HG02642 (cell line): ENCODE results near the gene PIN1.

ENCODE experiments used
- ATAC-seq: cut with Tn5 transposase; IDR thresholded peaks from one replicate; pipeline ENCODE4 v1.9.1; 2021; ENCODE audit warnings: mild to moderate bottlenecking; ENCODE audit not compliant: unreplicated experiment, poor library complexity

PIN1 gene

GRCh38 chr19:9878511-9879196 lies 43.5 kb downstream of the PIN1 start:
- ATAC-seq = no peak

GRCh38 chr19:9881720-9882119 lies 46.6 kb downstream of the PIN1 start:
- ATAC-seq = no peak

GRCh38 chr19:9883231-9883758 lies 48.2 kb downstream of the PIN1 start:
- ATAC-seq = no peak

- ATAC-seq = no peak
These were observed 48.6 kb downstream of the PIN1 start for GRCh38 chr19:9883764-9884163.

GRCh38 chr19:9885077-9885552 lies 50.0 kb downstream of the PIN1 start:
- no peak for ATAC-seq

- ATAC-seq = no peak
These were observed 56.7 kb downstream of the PIN1 start for GRCh38 chr19:9891609-9892373.
